Upper lobe of left lung (tissue), 4 donors: ENCODE measurements around the gene SEPTIN5.

Experiments
- POLR2A ChIP-seq, 4 donors: fragments of 450-650 bp; IDR thresholded peaks; one replicate each; pipeline ENCODE4 v1.5.1; 2016 to 2017; ENCODE audit warnings: antibody characterized with exemption in 4 of 4, mild to moderate bottlenecking in 2 of 4
- TF ChIP-seq, protein P1 (sequence below), 6 experiments: fragments of 450-650 bp in 4 of 6; fragments of 200-600 bp in 2 of 6; sonication (generic) in 2 of 6; IDR thresholded peaks; one replicate each; pipeline ENCODE4 v1.5.1; 2016 to 2019; ENCODE audit warnings: antibody characterized with exemption in 6 of 6

DNA sequence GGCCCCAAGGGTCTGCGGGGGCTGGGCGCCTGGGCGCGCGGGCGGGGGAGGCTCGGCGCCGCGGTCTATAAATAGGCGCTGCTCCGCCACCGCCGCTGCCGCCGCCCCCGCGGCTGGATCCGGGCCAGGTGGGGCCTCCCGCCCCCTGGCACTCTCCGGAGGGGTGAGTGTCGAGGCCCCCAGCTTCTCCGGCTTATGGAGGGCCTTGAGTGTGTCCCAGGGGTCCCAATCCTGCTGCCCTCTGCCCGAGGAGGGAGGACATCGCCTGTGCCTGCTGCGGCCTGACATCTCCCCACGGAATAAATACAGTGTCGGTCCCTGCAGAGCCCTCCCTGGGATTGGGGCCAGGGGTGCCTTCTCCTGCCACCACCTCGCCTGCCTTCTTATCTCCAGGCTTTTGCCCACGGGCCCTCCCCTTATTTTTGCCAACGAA lies 4.8 kb downstream of the SEPTIN5 start:
- TF ChIP-seq, protein P1, sequence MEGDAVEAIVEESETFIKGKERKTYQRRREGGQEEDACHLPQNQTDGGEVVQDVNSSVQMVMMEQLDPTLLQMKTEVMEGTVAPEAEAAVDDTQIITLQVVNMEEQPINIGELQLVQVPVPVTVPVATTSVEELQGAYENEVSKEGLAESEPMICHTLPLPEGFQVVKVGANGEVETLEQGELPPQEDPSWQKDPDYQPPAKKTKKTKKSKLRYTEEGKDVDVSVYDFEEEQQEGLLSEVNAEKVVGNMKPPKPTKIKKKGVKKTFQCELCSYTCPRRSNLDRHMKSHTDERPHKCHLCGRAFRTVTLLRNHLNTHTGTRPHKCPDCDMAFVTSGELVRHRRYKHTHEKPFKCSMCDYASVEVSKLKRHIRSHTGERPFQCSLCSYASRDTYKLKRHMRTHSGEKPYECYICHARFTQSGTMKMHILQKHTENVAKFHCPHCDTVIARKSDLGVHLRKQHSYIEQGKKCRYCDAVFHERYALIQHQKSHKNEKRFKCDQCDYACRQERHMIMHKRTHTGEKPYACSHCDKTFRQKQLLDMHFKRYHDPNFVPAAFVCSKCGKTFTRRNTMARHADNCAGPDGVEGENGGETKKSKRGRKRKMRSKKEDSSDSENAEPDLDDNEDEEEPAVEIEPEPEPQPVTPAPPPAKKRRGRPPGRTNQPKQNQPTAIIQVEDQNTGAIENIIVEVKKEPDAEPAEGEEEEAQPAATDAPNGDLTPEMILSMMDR (IDR thresholded peaks at IDR 0.05): no peak
- TF ChIP-seq POLR2A (IDR thresholded peaks at IDR 0.05): no peak
